HG02678 (cell line): Measurements from ENCODE around the gene ZNF101.
A peak's percentile ranks its signal among the peaks of the same experiment; 100 is the strongest.
"Not testable (repeated sequence)": the region's sequence is repeated elsewhere in the genome, so short reads cannot be mapped to it uniquely, and the experiment has no call there.

Source experiments
- ATAC-seq: cut with Tn5 transposase; IDR thresholded peaks from one replicate; pipeline ENCODE4 v1.9.1; 2021; ENCODE audit warnings: mild to moderate bottlenecking, moderate library complexity; ENCODE audit not compliant: unreplicated experiment

ZNF101 gene

DNA sequence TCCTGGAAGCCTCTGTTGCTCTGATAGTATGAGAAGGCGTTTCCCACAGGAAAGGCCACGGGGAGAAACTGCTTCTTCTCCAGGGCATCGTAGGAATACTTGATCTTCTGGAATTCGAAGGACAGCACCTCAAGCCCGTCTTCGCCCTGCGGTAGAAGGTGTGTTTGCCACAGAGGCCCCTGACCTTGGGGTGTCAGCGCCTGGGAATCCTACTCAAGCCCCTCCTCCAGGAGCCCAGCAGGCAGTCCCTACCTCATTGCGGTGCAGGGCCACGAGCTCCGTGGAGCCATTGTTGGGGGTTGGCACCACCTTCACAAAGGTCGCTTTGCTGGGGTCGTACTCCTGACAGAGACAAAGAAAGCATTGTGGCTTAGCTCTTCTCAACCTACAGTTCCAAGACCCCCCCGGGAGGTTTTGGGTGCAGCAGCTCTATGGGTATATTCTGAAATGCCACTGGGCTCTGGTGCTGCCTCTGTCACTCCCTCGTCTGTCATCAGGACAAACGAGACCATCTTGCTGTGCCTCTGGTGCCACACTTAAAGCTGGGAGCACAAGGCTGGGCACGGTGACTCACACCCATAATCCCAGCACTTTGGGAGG is 8.9 kb upstream of the ZNF101 start:
- no peak for ATAC-seq

DNA sequence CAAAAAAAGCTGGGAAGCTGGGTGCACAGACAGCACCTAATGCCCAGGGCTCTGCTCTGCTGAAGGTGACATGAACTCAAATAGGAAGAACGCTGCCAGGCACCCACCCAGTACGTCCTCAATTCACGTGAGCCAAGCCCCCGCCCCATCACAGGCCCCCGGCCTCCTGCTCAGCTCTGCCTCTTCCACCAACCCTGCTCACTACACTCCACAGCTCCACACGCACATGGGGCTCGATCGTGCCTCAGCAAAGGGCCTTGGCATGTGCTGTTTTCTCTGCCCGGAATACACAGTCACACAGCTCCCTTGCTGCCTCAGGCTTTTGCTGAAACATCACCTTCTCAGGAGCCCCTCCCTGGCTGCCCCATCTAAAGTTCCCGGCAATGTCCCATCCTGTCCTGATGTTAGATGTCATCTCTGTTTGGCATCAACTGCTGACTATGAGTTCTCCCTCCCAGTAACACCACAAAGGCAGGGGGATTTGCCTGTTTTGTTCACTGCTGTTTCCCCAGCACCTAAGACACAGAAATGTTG is 7.4 kb upstream of the ZNF101 start:
- ATAC-seq: no peak

DNA sequence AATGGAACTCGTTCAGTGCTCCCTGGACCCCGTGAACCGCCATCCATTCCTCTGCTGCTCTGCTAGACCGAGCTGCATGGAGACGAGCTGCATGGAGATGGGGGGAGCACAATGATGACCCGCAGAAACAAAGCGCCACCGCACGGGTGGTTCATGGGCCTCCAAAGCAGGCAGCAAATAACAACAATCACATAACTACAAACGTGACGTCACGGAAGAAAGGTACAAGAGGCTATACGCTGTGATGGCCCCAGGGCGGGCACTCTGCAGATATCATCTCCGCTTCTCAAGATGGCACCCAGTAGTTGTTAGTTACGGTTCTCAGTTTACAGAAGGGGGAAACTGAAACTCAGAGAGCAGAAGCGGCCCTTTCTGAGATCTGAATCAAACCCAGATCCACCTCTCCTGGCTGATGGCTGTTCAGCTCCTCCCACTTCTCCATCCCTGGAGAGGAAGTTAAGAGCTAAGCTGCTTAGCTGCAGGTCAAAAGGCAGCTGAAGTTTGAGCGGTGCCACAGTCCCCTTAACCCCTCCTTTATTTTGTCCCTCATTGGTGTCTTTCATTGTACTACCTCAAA is 6.9 kb upstream of the ZNF101 start:
- peak; percentile 30 for ATAC-seq

DNA sequence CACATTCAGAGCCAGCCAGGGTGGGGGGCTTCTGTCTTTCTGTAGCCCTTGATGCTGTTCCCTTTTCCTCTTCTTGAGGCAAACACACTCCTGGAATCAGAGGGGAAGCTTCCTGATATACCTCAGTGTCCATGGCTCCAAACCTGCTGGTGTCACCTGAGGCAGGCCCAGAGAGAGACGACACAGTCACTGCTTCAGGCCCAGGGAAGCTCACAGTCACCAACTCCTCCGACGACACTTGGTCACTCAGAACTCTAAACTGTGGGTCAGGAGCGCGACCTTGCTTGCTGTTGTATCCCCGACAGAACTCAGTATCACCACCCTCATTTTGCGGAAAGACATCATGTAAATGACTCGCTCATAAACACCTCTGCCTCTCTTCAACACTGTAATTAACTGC is 6.3 kb upstream of the ZNF101 start:
- no peak for ATAC-seq

DNA sequence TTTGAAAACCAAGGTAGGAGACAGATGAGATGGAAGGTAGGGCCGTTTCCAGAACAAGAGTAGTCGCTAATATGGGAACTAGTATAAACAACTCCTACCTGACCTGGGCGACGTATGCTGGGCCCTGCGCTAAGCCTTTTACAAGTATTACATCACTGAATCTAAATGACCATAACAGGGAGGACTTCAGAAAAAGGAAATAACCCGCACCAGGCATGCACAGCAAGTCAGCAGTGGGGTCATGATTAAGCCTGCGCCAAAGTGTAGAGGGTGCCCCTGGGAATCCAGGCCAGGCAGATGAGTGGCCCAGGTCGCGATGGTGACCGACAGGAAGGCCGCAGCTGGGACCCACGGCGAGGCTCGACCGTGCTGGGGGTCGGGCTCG is 5.8 kb upstream of the ZNF101 start:
- ATAC-seq: no peak

DNA sequence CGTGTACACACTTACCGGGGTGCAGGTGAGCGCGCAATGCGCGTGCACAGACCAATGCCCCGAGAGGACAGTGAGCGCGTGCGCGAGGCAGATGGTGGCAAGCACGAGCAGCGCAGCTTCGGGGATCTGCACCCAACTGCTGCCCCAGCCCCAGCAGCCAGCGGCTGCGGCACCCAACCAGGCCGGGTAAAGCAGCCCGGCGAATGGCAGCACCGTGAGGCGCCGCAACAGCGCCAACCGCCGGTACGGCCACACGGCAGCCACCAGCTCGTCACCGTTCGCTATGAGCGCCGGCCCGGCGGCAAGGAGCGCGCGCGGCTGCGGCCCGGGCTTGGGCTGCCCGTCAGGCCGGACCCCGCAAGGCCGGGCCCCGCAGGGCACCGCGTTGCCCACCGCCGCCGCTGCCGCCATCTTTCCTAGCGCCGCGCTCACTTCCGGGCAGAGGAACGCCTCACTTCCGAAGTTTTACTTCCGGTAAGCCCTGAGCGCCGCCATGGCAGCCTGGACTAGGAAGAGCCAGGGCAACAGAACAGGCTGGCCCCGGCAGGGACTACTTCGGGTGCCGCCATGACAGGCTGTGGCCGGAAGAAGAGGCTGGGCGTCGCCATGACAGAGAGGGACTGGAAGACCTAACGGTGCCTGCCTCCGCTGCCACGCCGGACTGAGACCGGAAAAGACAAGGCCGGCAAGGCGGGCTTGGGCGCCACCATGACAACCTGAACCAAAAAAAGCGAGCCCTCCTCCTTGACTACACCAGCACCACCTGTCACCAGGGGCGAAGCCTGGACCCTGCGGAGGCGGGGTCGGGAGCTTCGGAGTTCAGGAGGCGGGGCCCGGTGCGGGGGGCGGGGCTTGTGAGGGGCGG is 5.2 kb upstream of the ZNF101 start, which contains the start of gene ATP13A1:
ATP13A1 (minus strand) TSS at position 421 of the 865 bp plus-strand sequence; CDS start at position 411, 10 bp downstream.
- peak; percentile 72 for ATAC-seq

DNA sequence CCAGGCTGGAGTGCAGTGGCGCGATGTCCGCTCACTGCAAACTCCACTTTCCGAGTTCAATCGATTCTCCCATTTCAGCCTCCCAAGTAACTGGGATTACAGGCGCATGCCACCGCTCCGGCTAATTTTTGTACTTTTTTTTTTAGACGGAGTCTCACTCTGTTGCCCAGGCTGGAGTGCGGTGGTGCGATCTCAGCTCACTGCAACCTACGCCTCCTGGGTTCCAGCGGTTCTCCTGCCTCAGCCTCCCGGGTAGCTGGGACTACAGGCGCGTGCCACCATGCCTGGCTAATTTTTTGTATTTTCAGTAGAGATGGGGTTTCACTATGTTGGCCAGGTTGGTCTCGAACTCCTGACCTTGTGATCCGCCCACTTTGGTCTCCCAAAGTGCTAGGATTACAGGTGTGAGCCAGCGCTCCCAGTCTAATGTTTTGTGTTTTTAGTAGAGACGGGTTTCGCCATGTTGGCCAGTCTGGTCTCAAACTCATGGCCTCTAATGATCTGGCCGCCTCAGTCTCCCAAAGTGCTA is 3.2 kb upstream of the ZNF101 start:
- not testable (repeated sequence) for ATAC-seq

DNA sequence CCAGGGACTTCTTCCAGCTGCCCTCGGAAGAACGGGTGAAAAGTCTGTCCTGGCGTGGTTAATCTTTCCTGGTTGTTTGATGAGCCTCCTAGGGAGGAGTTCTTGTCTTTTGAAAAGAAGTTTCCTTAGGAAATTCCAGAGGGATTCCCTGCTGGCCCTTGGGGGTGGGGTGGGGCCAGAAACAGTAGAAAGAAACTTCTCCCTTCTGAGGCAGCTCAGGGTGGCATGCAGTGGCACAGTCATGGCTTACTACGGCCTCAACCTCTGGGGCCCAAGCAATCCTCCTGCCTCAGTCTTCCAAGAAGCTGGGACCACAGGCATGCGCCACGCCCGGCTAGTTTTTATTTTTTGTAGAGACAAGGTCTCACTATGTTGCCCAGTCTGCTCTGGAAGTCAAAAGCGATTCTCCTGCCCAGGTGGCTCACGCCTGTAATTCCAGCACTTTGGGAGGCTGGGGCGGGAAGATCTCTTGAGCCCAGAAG is 1.5 kb downstream of the ZNF101 start:
- ATAC-seq: no peak

DNA sequence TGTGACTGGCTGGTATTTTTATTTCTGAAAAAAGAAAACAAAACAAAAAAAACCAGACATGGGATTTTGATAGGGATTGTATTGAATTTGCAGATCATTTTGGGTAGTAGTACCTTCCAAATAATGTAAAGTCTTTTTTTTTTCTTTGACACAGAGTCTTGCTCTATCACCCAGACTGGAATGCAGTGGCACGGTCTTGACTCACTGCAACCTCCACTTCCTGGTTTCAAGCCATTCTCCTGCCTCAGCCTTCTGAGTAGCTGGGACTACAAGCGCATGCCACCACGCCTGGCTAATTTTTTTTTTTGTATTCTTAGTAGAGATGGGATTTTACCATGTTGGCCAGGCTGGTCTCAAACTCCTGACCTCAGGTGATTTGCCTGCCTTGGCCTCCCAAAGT is 4.2 kb downstream of the ZNF101 start:
- ATAC-seq: no peak

DNA sequence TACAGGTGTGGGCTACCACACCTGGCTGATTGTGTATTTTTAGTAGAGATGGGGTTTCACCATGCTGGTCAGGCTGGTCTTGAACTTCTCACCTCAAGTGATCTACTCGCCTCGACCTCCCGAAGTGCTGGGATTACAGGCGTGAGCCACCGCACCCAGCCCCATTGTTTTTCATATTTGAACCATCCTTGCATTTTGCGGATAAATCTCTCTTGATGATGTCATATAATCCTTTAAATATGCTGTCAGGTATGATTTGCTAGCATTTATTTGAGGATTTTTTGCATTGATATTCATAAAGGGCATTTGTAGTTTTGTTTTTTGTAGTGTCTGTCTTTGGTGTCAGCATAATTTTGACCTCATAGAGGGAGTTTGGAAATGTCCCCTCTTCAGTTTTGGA is 5.7 kb downstream of the ZNF101 start:
- no peak for ATAC-seq

DNA sequence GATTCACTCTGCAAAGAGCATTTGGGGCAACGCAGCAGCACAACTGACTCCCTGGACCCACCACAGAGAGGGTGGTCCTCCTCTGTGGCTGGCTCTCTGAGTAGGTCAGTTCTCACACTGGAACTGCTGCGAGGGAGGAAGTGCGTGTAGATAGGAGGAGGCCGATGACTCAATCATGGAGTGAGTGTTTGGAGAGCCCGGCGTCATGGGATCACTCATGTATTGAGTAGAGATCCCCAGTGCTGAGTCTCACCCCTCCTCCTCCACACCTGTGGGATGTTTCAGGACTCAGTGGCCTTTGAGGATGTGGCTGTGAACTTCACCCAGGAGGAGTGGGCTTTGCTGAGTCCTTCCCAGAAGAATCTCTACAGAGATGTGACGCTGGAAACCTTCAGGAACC is 8.9 kb downstream of the ZNF101 start:
- no peak for ATAC-seq

DNA sequence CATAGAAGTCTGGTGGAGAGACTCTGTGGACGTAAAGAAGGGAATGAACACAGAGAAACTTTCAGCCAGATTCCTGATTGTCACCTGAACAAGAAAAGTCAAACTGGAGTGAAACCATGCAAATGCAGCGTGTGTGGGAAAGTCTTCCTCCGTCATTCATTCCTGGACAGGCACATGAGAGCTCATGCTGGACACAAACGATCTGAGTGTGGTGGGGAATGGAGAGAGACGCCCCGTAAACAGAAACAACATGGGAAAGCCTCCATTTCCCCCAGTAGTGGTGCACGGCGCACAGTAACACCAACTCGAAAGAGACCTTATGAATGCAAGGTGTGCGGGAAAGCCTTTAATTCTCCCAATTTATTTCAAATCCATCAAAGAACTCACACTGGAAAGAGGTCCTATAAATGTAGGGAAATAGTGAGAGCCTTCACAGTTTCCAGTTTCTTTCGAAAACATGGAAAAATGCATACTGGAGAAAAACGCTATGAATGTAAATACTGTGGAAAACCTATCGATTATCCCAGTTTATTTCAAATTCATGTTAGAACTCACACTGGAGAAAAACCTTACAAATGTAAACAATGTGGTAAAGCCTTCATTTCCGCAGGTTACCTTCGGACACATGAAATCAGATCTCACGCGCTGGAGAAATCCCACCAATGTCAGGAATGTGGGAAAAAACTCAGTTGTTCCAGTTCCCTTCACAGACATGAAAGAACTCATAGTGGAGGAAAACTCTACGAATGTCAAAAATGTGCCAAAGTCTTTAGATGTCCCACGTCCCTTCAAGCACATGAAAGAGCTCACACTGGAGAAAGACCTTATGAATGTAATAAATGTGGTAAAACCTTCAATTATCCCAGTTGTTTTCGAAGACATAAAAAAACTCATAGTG is 10.8 kb downstream of the ZNF101 start:
- ATAC-seq: no peak

DNA sequence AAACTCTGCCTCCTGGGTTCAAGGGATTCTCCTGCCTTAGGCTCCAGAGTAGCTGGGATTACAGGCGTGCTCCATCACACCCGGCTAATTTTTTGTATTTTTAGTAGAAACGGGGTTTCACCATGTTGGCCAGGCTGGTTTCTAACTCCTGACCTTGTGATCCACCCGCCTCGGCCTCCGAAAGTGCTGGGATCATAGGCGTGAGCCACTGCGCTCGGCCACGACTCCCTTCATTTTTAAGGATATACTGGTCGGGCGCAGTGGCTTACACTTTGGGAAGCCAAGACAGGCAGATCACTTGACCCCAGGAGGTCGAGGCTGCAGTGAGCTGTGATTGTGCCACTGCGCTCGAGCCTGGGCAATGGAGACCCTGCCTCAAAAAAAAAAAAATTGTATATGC is 17.5 kb downstream of the ZNF101 start:
- ATAC-seq: not testable (repeated sequence)

DNA sequence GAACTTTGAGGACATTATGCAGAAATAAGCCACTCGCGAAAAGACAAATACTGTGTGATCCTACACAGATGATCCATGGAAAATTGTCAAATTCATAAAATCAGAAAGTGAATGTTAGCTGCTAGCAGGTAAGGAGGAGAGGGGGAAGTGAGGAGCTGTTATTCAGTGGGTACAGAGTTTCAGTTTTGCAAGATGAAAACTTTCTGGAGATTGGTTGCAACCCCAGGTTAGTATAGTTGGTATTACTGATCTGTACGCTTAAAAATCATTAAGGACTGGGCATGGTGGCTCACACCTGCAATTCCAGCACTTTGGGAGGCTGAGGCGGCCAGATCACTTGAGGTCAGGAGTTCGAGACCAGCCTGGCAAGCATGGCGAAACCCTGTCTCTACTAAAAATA is 17.9 kb downstream of the ZNF101 start:
- no peak for ATAC-seq

DNA sequence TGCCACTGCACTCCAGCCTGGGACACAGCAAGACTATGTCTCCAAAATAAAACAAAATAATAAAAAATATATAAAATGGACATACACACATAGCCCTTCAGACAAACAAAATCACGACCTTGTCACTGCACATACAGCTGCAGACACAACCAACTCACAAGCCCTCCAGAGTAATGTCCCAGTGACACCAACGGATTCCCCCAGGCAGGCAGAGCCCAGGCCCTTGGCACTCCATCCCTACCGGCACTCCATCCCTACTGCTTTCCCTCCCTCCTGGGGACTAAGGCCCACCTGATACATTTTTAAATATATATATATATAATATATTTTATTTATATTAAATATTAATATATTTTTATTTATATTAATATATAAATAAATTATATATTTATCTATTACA is 18.5 kb downstream of the ZNF101 start:
- no peak for ATAC-seq

DNA sequence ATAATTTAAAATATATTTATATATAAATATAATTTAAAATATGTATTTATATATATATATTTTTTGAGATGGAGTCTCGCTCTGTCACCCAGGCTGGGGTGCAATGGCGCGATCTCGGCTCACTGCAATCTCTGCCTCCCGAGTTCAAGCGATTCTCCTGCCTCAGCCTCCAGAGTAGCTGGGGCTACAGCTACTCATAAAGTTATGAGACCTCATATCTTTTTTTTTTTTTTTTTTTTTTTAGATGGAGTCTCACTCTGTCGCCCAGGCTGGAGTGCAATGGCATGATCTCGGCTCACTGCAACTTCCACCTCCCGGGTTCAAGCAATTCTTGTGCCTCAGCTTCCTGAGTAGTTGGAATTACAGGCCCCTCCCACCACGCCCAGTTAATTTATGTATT is 20.4 kb downstream of the ZNF101 start:
- not testable (repeated sequence) for ATAC-seq

DNA sequence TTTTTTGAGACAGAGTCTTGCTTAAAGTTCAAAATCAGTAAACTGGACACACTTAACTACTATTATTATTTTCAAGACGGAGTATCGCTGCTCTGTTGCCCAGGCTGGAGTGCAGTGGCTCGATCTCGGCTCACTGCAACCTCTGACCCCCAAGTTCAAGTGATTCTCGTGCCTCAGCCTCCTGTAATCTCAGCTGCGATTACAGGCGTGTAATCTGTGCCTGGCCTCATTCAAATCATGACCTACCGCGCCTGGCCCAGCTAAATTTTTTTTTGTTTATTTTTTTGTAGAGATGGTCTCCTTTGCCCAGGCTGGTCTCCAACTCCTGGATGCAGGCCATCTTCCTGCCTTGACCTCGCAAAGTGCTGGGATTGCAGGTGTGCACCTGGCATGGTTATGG is 23.0 kb downstream of the ZNF101 start:
- no peak for ATAC-seq

DNA sequence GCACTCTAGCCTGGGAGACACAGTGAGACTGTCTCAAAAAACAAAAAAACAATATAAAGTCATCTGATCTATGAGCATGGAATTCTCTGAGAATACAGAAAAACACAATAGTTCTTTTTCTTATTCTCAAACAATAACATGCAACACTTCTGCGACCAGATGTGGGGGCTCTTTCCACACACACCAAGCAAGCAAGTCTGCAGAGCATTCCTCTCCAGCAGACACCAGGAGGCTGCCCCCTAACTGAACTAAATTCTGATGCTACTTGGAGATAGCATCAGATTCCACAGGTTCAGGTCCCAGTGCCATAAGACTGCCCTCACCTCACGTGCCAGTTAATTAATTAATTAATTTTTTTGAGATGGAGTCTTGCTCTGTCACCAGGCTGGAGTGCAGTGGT is 27.7 kb downstream of the ZNF101 start:
- no peak for ATAC-seq

DNA sequence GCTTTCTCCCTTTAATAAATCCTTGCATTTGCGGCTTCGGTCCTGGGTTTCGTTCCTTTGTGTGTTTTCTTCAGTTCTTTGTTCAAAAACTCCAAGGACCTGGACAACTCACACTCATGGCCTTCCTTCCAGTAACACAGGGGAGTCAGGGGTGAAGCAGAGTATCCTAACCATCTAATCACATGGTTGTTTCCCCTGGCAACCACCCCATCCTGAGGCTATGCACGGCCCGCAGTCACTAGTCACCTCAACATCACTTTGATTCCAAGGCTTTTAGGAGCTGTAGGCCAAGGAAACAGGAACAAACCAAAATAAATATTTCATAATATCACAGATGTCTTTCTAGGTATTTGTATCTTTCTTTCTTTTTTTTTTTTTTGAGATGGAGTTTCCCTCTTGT is 28.9 kb downstream of the ZNF101 start:
- no peak for ATAC-seq

DNA sequence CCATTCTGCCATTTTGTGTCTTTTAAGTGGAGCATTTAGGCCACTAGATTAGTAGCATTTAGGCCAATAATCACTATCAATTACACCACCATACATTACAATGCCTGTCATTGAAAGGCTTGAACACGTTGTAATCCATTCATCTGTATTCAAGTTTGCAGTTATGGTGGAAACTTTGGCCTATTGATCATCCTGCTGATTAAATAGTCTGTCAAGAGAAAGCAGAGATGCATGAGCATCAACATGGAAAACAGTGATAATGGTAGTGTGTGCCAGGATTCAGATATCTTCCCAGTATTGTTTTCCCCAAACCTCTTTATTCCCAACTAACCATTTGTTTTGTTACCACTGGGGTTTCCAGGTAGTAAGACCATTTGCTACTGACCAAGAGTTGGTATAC is 31.9 kb downstream of the ZNF101 start:
- ATAC-seq: not testable (repeated sequence)
